Nephron progenitor cell (in vitro differentiated cells): ENCODE measurements around the gene UNK.

Source experiments
- DNase-seq: peaks from one replicate; pipeline ENCODE4 v3.0.0; 2021
- H3K27ac Mint-ChIP-seq: 2 replicates; pipeline ENCODE4 v1.8.0; 2021; ENCODE audit warnings: mild to moderate bottlenecking, moderate library complexity, mixed read lengths
- H3K27me3 Mint-ChIP-seq: 2 replicates; pipeline ENCODE4 v1.8.0; 2021; ENCODE audit warnings: mild to moderate bottlenecking, low read depth, mixed read lengths; ENCODE audit not compliant: poor library complexity
- H3K36me3 Mint-ChIP-seq: 2 replicates; pipeline ENCODE4 v1.8.0; 2021; ENCODE audit warnings: low read depth, mixed read lengths
- H3K4me1 Mint-ChIP-seq: 2 replicates; pipeline ENCODE4 v1.8.0; 2021; ENCODE audit warnings: mixed read lengths
- H3K4me3 Mint-ChIP-seq: 2 replicates; pipeline ENCODE4 v1.8.0; 2021; ENCODE audit warnings: mild to moderate bottlenecking, moderate library complexity, mixed read lengths
- H3K9me3 Mint-ChIP-seq: 2 replicates; pipeline ENCODE4 v1.8.0; 2021; ENCODE audit warnings: mild to moderate bottlenecking, moderate library complexity, mixed read lengths
- TF ChIP-seq, protein P1 (sequence below): fragments of 200-600 bp; sonication (generic); IDR thresholded peaks from 2 replicates; pipeline ENCODE4 v1.5.0; 2021; ENCODE audit warnings: antibody characterized with exemption

UNK gene

DNA sequence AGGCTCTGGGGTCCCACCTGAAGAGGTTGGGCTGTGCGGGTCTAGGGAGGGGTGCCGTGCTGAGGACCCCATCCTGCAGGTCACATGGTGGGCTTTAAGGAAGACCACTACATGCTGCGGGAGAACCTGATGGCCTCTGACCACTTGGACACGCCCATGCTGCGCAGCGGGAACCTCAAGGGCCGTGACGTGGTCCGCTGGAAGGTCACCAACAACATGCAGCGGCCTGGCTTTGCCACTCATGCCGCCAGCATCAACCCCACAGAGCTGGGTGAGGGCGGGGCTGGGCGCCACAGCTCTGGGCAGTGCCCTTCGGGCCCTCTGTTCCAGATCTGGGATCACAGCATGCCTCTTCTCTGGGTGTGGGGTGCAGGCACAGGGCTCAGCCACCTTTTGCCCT lies 44.8 kb upstream of the UNK start:
- peaks cover 12% of the 10 kb centered on the region for H3K27me3 Mint-ChIP-seq
- no peaks in the 10 kb centered on the region for H3K4me1 Mint-ChIP-seq

DNA sequence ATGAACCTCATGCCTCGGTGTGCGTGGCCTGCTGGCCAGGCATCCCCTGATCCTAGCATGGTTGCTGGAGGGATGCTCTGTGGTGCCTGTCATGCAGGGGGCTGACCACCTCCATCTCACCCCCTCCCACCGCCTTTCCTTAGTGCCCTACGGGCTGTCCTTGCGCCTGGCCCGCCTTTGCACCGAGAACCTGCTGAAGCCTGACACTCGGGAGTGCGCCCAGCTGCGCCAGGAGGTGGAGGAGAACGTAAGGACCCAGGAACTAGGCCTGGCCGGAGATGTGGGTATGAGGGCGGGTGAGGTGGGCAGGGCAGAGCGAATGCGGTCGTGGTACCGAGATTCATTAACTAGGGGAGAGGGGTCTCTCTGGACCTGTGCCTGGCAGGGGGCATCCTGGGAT lies 44.4 kb upstream of the UNK start:
- H3K4me3 Mint-ChIP-seq, result no peak overlapping the region
- no peak overlapping the region for H3K27ac Mint-ChIP-seq
- no peak for DNase-seq
- no peaks in the 10 kb centered on the region for H3K9me3 Mint-ChIP-seq
- H3K27me3 Mint-ChIP-seq, result peaks cover 12% of the 10 kb centered on the region
- no peaks in the 10 kb centered on the region for H3K36me3 Mint-ChIP-seq
- TF ChIP-seq, protein P1, sequence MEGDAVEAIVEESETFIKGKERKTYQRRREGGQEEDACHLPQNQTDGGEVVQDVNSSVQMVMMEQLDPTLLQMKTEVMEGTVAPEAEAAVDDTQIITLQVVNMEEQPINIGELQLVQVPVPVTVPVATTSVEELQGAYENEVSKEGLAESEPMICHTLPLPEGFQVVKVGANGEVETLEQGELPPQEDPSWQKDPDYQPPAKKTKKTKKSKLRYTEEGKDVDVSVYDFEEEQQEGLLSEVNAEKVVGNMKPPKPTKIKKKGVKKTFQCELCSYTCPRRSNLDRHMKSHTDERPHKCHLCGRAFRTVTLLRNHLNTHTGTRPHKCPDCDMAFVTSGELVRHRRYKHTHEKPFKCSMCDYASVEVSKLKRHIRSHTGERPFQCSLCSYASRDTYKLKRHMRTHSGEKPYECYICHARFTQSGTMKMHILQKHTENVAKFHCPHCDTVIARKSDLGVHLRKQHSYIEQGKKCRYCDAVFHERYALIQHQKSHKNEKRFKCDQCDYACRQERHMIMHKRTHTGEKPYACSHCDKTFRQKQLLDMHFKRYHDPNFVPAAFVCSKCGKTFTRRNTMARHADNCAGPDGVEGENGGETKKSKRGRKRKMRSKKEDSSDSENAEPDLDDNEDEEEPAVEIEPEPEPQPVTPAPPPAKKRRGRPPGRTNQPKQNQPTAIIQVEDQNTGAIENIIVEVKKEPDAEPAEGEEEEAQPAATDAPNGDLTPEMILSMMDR, result no peak
- no peaks in the 10 kb centered on the region for H3K4me1 Mint-ChIP-seq

More for the DNA sequence above, 44.8 kb upstream of the UNK start:
- TF ChIP-seq, protein P1, result no peak
- no peak for DNase-seq
- H3K4me3 Mint-ChIP-seq, result no peak overlapping the region
- H3K27ac Mint-ChIP-seq, result no peak overlapping the region
- no peaks in the 10 kb centered on the region for H3K36me3 Mint-ChIP-seq
- no peaks in the 10 kb centered on the region for H3K9me3 Mint-ChIP-seq

DNA sequence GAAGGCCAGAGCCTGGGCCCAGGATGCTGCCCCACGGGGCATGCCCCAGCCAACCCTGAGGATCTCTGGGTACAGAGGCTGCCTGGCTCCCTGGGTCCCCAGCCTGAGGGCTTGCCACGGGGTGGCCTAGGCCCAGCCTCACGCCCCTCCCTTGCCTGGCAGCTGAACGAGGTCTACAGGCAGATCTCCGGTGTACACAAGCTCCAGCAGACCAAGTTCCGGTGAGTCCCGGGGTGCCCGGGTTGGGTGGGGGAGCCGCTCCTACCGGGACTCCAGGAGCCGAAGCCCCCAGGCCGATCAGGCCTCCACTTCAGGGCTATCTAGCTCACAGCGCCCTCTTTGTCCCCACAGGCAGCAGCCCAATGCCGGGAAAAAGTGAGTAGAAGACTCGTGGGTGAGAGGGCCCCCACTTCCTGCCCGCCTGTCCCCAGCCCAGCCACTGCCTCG lies 44.0 kb upstream of the UNK start:
- no peak for DNase-seq
- Mint-ChIP-seq H3K9me3 (no peaks in the 10 kb centered on the region), H3K27me3 (peaks cover 12% of the 10 kb centered on the region), H3K27ac (peak overlapping the region; percentile 45), H3K4me3 (no peak overlapping the region), H3K36me3 (no peaks in the 10 kb centered on the region), H3K4me1 (no peaks in the 10 kb centered on the region)
- TF ChIP-seq, protein P1, result no peak

DNA sequence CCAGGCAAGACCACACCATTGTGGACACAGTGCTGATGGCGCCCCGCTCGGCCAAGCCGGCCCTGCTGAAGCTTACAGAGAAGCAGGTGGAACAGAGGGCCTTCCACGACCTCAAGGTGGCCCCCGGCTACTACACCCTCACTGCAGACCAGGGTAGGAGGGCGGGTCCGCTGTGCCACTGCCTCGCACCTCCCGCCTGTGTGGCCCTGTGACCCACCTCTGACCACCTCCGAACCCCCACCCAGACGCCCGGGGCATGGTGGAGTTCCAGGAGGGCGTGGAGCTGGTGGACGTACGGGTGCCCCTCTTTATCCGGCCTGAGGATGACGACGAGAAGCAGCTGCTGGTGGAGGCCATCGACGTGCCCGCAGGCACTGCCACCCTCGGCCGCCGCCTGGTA lies 42.3 kb upstream of the UNK start:
- no peaks in the 10 kb centered on the region for H3K36me3 Mint-ChIP-seq
- TF ChIP-seq, protein P1, result no peak
- no peaks in the 10 kb centered on the region for H3K4me1 Mint-ChIP-seq
- H3K27ac Mint-ChIP-seq, result no peak overlapping the region
- no peak overlapping the region for H3K4me3 Mint-ChIP-seq
- no peak for DNase-seq
- no peaks in the 10 kb centered on the region for H3K9me3 Mint-ChIP-seq
- peaks cover 6% of the 10 kb centered on the region for H3K27me3 Mint-ChIP-seq

DNA sequence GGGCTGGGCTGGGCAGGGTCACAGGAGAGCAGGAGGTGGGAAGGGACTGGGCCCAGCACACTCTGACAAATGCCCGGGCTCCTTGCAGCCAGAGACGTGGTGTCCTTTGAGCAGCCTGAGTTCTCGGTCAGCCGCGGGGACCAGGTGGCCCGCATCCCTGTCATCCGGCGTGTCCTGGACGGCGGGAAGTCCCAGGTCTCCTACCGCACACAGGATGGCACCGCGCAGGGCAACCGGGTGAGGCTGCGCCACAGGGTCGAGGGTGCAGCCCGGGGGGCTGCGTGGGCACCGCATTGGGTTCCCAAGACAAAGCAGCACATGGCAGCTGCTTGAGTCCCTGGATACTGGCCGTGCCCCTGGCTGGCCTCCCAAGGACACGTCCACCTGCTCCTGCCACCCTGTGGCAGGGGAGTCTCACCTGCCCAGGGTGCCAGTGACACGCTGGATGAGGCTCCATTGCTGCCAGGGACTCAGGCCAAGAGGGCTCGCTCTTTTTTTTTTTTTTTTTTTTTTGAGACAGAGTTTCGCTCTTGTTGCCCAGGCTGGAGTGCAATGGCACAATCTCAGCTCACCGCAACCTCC lies 40.9 kb upstream of the UNK start:
- peaks cover 5% of the 10 kb centered on the region for H3K4me1 Mint-ChIP-seq
- no peak overlapping the region for H3K4me3 Mint-ChIP-seq
- no peaks in the 10 kb centered on the region for H3K9me3 Mint-ChIP-seq
- H3K27me3 Mint-ChIP-seq, result peaks cover 6% of the 10 kb centered on the region
- DNase-seq, result no peak
- no peak overlapping the region for H3K27ac Mint-ChIP-seq
- H3K36me3 Mint-ChIP-seq, result no peaks in the 10 kb centered on the region
- TF ChIP-seq, protein P1, result no peak

DNA sequence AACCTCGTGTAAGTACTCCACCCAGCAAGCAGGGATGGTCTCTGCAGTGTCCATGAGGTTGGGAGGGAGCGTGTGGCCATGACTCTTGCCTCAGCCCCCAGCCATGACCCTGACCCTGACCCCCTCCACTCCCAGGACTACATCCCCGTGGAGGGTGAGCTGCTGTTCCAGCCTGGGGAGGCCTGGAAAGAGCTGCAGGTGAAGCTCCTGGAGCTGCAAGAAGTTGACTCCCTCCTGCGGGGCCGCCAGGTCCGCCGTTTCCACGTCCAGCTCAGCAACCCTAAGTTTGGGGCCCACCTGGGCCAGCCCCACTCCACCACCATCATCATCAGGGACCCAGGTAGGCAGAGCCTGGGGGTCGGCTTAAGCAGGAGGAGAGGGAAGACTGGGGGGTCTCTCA lies 35.9 kb upstream of the UNK start:
- DNase-seq, result no peak
- peaks cover 5% of the 10 kb centered on the region for H3K4me1 Mint-ChIP-seq
- no peak overlapping the region for H3K4me3 Mint-ChIP-seq
- peaks cover 18% of the 10 kb centered on the region for H3K27me3 Mint-ChIP-seq
- no peaks in the 10 kb centered on the region for H3K9me3 Mint-ChIP-seq
- H3K36me3 Mint-ChIP-seq, result no peaks in the 10 kb centered on the region
- H3K27ac Mint-ChIP-seq, result no peak overlapping the region
- TF ChIP-seq, protein P1, result no peak
